Stimulated activated CD4-positive, alpha-beta T cell treated with anti-CD3 and anti-CD28 coated beads, Interleukin-4, amount 100 ng/mL, for 4 hours (primary cell): ENCODE data around the gene OXSM.

Experiments used
- DNase-seq, 2 experiments: peaks; one replicate each; pipeline ENCODE4 v3.0.0-alpha.2; 2020

OXSM gene

DNA sequence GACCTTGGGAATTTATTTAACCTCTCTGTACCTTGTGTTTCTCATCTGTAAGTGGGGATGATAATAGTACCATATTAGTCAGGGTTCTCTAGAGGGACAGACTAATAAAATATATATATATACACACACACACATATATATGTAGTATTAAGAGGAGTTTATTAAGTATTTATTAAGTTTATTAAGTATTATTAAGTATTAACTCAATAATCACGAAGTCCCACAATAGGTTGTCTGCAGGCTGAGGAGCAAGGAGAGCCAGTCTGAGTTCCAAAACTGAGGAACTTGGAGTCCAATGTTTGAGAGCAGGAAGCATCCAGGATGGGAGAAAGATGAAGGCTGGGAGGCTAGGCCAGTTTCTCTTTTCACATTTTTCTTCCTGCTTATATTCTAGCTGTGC, 14.8 kb downstream of the OXSM start:
- no peak for DNase-seq

DNA sequence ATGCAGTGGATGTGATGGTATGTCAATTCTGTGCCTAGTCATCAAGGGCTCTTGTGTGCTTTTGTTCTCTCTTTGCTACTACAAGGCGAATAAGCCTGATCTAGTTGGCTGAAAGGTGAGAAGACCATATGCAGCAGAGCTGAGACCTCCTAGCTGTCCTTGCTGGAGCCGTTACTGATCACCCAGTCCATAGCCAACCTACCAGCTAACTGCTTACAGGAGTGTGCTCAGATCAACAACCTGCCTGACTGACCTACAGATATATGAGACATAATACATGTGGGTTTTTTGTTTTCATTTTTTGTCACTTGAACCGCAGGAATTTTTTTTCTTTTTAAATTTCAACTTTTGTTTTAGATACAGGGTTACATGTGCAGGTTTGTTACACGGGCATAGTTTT, 22.8 kb downstream of the OXSM start:
- DNase-seq = no peak

DNA sequence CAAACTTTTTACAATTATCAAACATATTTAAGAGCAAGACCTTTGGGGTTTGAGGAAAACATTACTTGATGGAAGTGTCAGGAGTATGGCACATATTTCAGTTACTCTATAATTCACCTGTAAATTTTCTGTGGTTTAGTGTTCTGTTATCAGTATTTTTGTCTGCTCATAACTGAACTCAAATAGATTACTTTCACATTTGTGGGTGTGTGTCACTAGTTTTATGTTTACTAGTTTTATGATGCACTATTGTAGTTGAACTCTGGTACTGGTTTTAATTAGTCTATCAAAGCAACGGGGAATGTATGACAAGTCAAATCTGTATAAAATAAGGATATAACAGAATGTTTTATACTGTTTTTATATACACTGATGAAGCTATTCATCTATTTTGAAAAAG, 27.2 kb downstream of the OXSM start:
- no peak for DNase-seq

DNA sequence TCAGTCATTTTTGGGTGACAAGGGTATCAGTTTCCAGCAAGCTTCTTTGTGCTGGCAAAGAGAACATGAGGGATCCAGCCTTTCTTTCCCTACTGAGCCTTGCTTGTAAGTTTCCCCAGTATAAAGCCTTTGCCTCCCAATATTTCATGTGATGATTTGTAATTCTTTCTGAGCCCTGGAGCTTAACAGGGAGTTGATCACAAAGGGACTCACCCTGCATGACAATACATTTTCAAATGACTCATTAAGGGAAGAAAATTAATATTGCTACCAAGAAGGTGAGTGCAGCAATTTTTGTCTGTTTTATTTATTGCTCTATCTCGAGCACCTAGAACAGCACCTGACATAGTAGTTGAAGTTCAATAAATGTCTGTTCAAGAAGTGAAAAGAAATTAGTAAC, 27.7 kb downstream of the OXSM start:
- DNase-seq = no peak

DNA sequence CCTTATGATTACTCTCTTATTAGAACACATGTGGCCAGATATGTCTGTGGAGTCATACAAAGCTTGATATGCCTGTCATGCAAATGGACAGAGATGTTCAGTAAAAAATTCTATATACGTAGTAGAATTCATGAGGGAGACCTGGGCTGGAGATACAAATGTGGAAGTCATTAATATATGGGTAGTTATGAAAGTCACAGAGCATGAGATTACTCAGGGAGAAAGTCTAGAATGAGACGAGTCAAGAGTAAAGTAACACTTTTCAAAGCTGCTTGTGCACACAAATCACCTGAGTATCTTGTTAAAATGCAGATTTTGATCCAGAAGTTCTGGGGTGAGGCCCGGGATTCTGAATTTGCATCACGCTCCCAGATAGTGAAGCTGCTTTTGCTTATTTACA, 28.4 kb downstream of the OXSM start:
- no peak for DNase-seq

DNA sequence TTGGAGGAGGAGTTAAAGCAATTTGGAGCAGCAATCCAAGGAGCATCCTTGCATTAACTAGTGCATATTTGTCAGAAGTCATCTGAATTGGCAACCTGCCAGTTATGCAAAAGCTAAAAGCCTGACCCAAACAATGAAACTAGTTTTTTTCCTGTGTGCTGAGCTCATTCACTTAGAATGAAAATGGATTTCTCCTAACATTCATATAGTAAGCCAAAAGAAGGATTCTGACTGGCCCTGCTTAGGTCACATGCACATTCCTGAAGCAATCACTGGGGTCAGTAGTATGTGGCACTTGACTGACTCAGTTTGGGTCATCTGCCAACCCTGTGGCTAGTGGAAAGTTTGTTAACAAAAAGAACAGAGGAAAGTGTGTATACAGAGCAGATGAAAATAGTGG, 30.5 kb downstream of the OXSM start:
- DNase-seq = no peak

DNA sequence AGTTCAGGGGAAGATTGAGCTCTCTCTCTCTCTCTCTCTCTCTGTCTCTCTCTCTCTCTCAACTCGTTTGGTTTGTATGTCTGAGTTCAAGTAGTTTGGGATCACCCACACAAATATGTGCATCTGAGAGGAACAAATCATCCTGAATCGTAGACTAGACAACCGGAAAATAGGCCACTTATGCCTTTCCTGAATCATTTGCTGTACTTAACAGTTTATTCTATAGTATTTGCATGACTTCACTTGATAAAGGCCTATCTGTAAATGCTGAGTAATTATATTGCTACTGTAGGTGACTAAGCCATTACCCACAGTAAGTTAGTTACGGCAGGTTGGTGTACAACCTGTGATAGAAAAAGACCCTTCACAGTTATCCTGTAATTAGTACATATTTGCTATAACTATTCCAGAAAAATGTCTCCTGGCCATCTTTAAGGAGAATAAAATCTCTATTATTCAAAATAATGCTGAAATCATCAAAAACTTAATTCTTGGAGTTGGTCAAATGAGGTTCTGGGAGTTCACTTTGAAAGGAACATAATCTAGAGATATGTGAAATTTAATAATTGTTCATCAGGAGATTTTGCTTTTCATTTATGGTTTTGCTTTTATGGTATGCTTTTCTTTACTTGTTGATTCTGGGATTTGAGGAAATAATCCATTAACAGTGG, 31.1 kb downstream of the OXSM start:
- no peak for DNase-seq

DNA sequence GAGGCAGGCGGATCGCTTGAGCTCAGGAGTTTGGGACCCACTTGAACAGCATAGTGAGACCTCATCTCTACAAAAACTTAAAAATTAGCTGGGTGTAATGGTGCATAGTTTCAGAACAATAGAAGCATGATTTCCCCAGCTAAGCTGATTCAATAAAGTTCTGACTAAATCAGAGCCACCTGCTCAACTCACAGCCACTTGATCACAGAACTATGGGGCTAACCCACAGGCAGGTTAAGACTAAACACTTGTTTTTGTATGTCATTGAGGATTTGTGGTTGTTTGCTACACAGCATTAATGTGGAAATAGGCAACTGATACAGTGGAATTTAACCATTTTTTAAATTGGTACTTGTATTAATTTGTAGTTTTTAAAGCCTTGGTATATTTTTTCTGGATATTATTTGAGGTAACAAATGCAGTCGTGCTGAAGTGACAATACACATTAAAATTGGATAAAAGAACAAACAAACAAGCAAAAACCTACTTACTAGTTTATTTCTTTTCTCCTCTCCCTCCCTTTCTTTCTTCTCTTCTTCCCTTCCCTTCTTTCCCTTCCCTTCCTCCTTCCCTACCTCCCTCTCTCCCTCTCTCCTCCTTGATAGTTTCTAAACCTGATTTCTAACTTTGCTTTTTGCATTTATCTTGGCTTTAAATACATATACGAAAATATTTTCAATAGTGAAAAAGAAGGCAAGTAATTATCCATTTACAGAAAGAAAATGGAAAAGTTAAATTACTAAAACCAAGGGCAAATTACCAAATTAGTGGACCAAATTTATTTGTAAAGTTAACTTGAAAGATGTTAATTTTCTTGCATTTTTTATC, 32.1 kb downstream of the OXSM start:
- no peak for DNase-seq

DNA sequence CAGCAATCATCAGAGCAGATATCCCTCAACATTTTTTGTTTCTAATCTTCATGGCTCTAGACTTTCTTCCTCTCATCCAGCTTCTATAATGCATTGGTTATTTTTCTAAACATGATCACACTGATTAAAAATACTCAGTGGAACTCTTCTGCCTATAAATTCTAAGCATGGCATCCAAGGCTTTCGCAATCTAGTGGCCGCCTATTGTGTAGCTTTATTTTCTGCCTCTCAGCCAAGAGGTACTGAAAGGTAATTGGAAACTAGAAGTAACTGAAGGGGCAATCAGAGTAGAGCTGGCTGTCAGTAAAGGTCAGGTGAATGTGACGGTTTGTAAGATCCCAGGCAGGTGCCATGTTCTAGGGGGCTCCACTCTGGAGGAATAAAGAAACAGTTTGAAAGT, 33.4 kb downstream of the OXSM start:
- DNase-seq = no peak

DNA sequence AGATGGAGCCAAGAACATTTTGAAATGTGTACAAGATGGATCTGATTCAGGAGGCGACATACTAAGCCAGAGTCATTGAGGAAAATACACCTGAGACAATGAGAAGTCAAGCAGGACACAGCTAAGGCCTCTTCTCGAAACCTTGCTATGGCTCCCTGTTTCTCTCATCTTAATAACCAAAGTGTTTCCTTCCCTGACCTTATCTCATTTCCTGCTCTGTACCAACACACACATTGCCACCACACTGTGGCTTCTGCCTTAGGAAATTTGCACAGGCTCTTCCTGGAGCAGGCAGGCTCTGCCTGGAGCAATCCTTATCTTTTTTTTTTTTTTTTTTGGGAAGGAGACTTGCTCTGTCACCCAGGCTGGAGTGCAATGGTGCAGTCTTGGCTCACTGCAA, 36.6 kb downstream of the OXSM start:
- DNase-seq = no peak

DNA sequence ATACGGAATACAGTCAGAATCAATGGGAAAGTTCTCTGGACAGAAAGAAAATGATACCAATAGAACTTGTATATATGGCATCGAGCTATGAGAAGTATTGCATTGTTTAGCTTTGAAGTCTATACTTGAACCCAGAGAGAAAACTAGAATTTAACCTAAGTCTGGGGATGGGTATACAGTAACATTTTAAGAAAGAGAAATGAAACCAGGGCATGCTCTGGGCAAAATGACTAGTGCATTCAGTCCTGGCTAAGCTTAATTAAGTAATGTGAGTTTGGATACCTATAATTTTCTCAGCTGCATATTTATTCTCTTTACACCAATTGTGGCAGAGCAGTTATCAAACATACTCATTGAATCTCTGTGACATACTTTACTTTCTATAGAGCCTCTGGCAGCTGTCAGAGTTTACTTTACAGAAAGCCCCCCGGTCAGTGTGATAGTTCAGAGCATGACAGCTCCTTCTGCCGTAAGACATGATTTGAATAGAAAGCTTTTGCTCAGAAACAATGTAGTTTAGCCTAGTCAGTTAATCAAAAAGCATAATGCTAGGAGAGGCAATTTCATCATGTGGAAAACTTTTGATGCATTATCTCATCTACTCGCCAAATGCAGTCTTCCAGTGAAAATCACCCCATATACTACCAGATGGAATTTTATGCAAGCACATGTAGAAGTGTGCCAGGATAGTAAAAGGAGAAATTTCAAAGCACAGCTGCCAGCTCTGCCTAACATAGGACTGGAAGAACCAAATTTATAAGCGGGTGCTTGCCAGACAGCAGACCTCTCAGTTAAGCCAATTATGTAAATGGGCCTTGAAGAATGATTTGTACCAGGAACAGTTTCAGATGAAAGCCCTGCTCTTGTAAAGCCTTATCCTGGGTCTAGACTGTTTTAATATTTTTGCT, 40.7 kb downstream of the OXSM start:
- no peak for DNase-seq

DNA sequence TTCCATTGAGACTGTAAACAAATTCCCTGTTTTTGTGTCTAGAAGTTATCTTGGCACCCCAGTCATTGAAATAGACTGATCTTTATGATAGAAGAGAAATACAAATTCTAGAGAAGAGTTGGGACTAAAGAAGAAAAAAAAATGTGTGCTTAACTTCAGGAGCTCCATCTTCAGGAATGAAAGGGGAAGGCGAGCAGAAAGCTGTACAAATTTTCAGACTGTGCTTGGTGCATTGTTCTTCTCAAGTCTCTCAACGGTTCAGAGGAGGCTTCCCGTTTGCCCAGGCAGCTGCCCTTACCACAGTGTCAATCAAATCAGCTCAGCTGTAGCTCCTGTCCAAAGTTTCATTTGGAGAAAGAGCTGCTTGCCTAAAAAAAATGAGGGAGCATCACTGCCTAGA, 41.7 kb downstream of the OXSM start:
- no peak for DNase-seq

DNA sequence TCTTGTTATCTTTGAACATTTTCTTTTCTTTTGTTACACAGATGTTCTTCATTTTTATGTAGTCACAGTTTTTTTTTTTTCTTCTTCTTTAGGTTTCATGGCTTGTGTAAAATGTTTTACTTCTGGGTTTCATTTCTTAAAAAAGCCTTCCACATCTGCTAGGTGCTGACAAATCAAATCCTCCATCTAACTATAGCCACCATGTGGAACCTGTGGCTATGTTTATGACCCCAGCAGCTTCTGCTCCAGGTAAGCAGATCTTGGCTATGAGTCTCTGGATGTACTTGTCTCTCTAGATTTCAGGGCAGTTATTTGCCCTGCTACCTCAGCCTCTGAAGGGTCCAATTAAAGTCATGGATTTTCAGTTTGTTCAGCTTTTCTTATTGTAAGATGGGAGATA, 44.5 kb downstream of the OXSM start:
- no peak for DNase-seq

DNA sequence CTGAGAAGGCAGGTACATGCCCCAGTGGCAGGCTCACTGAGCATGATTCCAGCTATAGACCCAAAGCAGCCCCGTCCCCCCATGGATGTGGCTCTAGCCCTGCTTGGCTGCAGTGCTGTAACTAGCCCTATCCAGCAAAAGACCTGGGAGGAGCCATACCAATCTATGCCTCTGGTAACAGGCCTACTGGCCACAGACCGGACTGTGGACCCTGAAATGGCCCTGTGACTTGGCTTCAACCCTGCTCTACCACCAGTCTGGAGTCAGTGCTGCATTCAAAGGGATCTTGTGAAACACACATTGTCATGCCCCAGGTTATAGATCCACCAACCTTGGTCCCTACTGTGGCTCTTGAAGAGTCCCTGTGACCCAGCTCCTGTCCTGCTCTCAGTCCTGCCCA, 46.7 kb downstream of the OXSM start:
- DNase-seq = no peak

DNA sequence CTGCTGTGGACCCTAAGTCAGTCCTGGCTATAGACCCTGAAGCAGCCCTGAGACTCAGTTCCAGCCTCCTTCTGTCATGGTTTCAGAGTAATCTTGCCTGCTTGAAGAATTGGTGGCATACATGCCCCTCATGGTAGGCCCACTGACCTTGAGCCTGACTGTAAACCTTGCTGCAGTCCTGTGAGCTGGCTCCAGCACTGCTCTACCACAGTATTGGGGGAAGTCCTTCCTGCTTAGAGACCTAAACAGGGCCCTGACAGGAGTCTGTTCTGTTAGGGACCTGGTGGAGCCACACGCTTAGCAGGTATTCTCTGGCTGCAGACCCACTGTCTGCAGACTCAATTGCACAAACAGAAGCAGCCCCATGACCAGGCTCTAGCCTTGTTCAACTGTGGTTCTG, 47.1 kb downstream of the OXSM start:
- no peak for DNase-seq

DNA sequence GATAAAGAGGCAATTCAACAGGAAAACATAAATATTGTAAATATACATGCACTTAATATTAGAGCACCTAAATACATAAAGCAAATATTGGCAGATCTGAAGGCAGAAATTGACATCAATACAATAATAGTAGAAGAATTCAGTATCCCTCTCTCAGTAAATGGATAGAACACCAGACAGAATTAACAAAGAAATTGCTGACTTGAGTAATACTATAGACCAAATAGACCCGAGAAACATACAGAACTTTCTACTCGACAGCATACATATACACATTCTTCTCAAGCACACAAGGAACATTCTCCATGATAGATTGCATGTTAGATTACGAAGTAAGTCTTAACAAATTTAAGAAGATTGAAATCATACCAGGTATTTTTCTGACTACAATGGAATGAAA, 50.2 kb downstream of the OXSM start:
- DNase-seq = no peak

DNA sequence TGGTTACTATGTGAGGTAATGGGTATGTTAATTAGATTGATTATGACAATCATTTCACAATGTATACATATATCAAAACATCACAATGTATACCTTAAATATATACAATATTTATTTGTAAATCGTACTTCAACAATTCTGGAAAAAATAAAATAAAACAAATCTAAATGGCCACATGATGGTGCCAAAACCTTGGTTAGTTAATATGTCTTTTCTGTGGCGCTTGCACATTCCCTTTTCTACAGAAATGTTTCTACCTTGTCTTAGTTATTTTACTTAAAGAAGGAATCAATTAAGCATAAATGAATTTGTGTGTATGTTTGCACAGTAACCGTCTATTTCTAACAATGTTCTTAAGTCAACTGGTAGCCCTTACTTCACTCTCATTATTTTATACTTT, 53.4 kb downstream of the OXSM start:
- no peak for DNase-seq
